ENCODE results near the gene COL23A1. TPM values are rescaled to one million over a fixed set of nuclear protein-coding genes. Genes with fewer than 3 reads are reported as not detected.

The COL23A1 gene
- total RNA-seq, 1 donor from 2014 or later = not detected

GRCh38 chr5:178348356-178349074, 241.7 kb downstream of the COL23A1 start:
- Mint-ChIP-seq H3K9me3 (no peaks in the 10 kb centered on the region), H3K4me3 (ENCODE audit: low read depth) (no peak overlapping the region), H3K36me3 (ENCODE audit: low read depth) (no peaks in the 10 kb centered on the region), H3K27ac (no peak overlapping the region), H3K27me3 (ENCODE audit: low read depth) (no peaks in the 10 kb centered on the region), H3K4me1 (ENCODE audit: low read depth) (no peaks in the 10 kb centered on the region)
- intact Hi-C loops (cut with micrococcal nuclease) = no loop called here
- DNase-seq (ENCODE audit: low spot score) = no peak

GRCh38 chr5:178347956-178348355, 242.2 kb downstream of the COL23A1 start:
- DNase-seq (ENCODE audit: low spot score) = no peak
- H3K36me3 Mint-ChIP-seq (ENCODE audit: low read depth) = no peaks in the 10 kb centered on the region
- H3K27me3 Mint-ChIP-seq (ENCODE audit: low read depth) = no peaks in the 10 kb centered on the region
- no peaks in the 10 kb centered on the region for H3K4me1 Mint-ChIP-seq (ENCODE audit: low read depth)
- no peak overlapping the region for H3K4me3 Mint-ChIP-seq (ENCODE audit: low read depth)
- intact Hi-C loops (cut with micrococcal nuclease) = no loop called here
- no peak overlapping the region for H3K27ac Mint-ChIP-seq
- no peaks in the 10 kb centered on the region for H3K9me3 Mint-ChIP-seq

- Mint-ChIP-seq H3K9me3 (no peaks in the 10 kb centered on the region), H3K27ac (no peak overlapping the region), H3K4me1 (ENCODE audit: low read depth) (no peaks in the 10 kb centered on the region), H3K27me3 (ENCODE audit: low read depth) (no peaks in the 10 kb centered on the region), H3K4me3 (ENCODE audit: low read depth) (no peak overlapping the region), H3K36me3 (ENCODE audit: low read depth) (no peaks in the 10 kb centered on the region)
- intact Hi-C loops (cut with micrococcal nuclease) = no loop called here
- no peak for DNase-seq (ENCODE audit: low spot score)
Measured at GRCh38 chr5:178346607-178347334, 243.4 kb downstream of the COL23A1 start.

GRCh38 chr5:178343306-178343705, 246.9 kb downstream of the COL23A1 start:
- H3K36me3 Mint-ChIP-seq (ENCODE audit: low read depth) = no peaks in the 10 kb centered on the region
- intact Hi-C loops (cut with micrococcal nuclease) = no loop called here

GRCh38 chr5:178341851-178342140, 248.4 kb downstream of the COL23A1 start:
- Mint-ChIP-seq H3K4me3 (ENCODE audit: low read depth) (no peak overlapping the region), H3K27ac (no peak overlapping the region), H3K4me1 (ENCODE audit: low read depth) (no peaks in the 10 kb centered on the region), H3K9me3 (no peaks in the 10 kb centered on the region), H3K36me3 (ENCODE audit: low read depth) (no peaks in the 10 kb centered on the region), H3K27me3 (ENCODE audit: low read depth) (no peaks in the 10 kb centered on the region)
- no peak for DNase-seq (ENCODE audit: low spot score)
- intact Hi-C loops (cut with micrococcal nuclease) = no loop called here

More at GRCh38 chr5:178343306-178343705, 246.9 kb downstream of the COL23A1 start:
- no peak for DNase-seq (ENCODE audit: low spot score)
- no peaks in the 10 kb centered on the region for H3K27me3 Mint-ChIP-seq (ENCODE audit: low read depth)
- no peak overlapping the region for H3K27ac Mint-ChIP-seq
- H3K4me1 Mint-ChIP-seq (ENCODE audit: low read depth) = no peaks in the 10 kb centered on the region
- H3K9me3 Mint-ChIP-seq = no peaks in the 10 kb centered on the region
- no peak overlapping the region for H3K4me3 Mint-ChIP-seq (ENCODE audit: low read depth)

GRCh38 chr5:178341091-178341850, 248.9 kb downstream of the COL23A1 start:
- no peak for DNase-seq (ENCODE audit: low spot score)
- no peaks in the 10 kb centered on the region for H3K4me1 Mint-ChIP-seq (ENCODE audit: low read depth)
- no peak overlapping the region for H3K4me3 Mint-ChIP-seq (ENCODE audit: low read depth)
- intact Hi-C loops (cut with micrococcal nuclease) = no loop called here
- no peaks in the 10 kb centered on the region for H3K36me3 Mint-ChIP-seq (ENCODE audit: low read depth)
- no peak overlapping the region for H3K27ac Mint-ChIP-seq
- no peaks in the 10 kb centered on the region for H3K27me3 Mint-ChIP-seq (ENCODE audit: low read depth)
- no peaks in the 10 kb centered on the region for H3K9me3 Mint-ChIP-seq

- no peaks in the 10 kb centered on the region for H3K27me3 Mint-ChIP-seq (ENCODE audit: low read depth)
- no peaks in the 10 kb centered on the region for H3K9me3 Mint-ChIP-seq
- intact Hi-C loops (cut with micrococcal nuclease) = no loop called here
- H3K4me1 Mint-ChIP-seq (ENCODE audit: low read depth) = no peaks in the 10 kb centered on the region
- no peak overlapping the region for H3K4me3 Mint-ChIP-seq (ENCODE audit: low read depth)
- no peak overlapping the region for H3K27ac Mint-ChIP-seq
- no peaks in the 10 kb centered on the region for H3K36me3 Mint-ChIP-seq (ENCODE audit: low read depth)
- DNase-seq (ENCODE audit: low spot score) = no peak
Measured at GRCh38 chr5:178340637-178341036, 249.6 kb downstream of the COL23A1 start.

GRCh38 chr5:178340187-178340586, 250.0 kb downstream of the COL23A1 start:
- no peak for DNase-seq (ENCODE audit: low spot score)
- H3K9me3 Mint-ChIP-seq = no peaks in the 10 kb centered on the region
- no peaks in the 10 kb centered on the region for H3K4me1 Mint-ChIP-seq (ENCODE audit: low read depth)
- no peak overlapping the region for H3K4me3 Mint-ChIP-seq (ENCODE audit: low read depth)
- H3K36me3 Mint-ChIP-seq (ENCODE audit: low read depth) = no peaks in the 10 kb centered on the region
- H3K27ac Mint-ChIP-seq = no peak overlapping the region
- intact Hi-C loops (cut with micrococcal nuclease) = no loop called here
- no peaks in the 10 kb centered on the region for H3K27me3 Mint-ChIP-seq (ENCODE audit: low read depth)

- no peak overlapping the region for H3K27ac Mint-ChIP-seq
Measured at GRCh38 chr5:178339272-178339671, 250.9 kb downstream of the COL23A1 start.

GRCh38 chr5:178338750-178339144, 251.4 kb downstream of the COL23A1 start:
- Mint-ChIP-seq H3K4me1 (ENCODE audit: low read depth) (no peaks in the 10 kb centered on the region), H3K36me3 (ENCODE audit: low read depth) (no peaks in the 10 kb centered on the region), H3K27me3 (ENCODE audit: low read depth) (no peaks in the 10 kb centered on the region), H3K27ac (no peak overlapping the region), H3K4me3 (ENCODE audit: low read depth) (no peak overlapping the region), H3K9me3 (no peaks in the 10 kb centered on the region)
- intact Hi-C loops (cut with micrococcal nuclease) = no loop called here
- DNase-seq (ENCODE audit: low spot score) = no peak

More at GRCh38 chr5:178339272-178339671, 250.9 kb downstream of the COL23A1 start:
- Mint-ChIP-seq H3K4me3 (ENCODE audit: low read depth) (no peak overlapping the region), H3K27me3 (ENCODE audit: low read depth) (no peaks in the 10 kb centered on the region), H3K4me1 (ENCODE audit: low read depth) (no peaks in the 10 kb centered on the region), H3K9me3 (no peaks in the 10 kb centered on the region), H3K36me3 (ENCODE audit: low read depth) (no peaks in the 10 kb centered on the region)
- intact Hi-C loops (cut with micrococcal nuclease) = no loop called here
- no peak for DNase-seq (ENCODE audit: low spot score)

- Mint-ChIP-seq H3K27me3 (ENCODE audit: low read depth) (no peaks in the 10 kb centered on the region), H3K4me1 (ENCODE audit: low read depth) (no peaks in the 10 kb centered on the region), H3K4me3 (ENCODE audit: low read depth) (no peak overlapping the region), H3K36me3 (ENCODE audit: low read depth) (no peaks in the 10 kb centered on the region), H3K9me3 (no peaks in the 10 kb centered on the region), H3K27ac (no peak overlapping the region)
- no peak for DNase-seq (ENCODE audit: low spot score)
- intact Hi-C loops (cut with micrococcal nuclease) = no loop called here
Measured at GRCh38 chr5:178338126-178338749, 252.0 kb downstream of the COL23A1 start.

- H3K9me3 Mint-ChIP-seq = no peaks in the 10 kb centered on the region
- no peak overlapping the region for H3K4me3 Mint-ChIP-seq (ENCODE audit: low read depth)
- H3K4me1 Mint-ChIP-seq (ENCODE audit: low read depth) = no peaks in the 10 kb centered on the region
- no peak overlapping the region for H3K27ac Mint-ChIP-seq
- intact Hi-C loops (cut with micrococcal nuclease) = no loop called here
- H3K36me3 Mint-ChIP-seq (ENCODE audit: low read depth) = no peaks in the 10 kb centered on the region
- no peaks in the 10 kb centered on the region for H3K27me3 Mint-ChIP-seq (ENCODE audit: low read depth)
- DNase-seq (ENCODE audit: low spot score) = no peak
Measured at GRCh38 chr5:178337334-178337741, 252.9 kb downstream of the COL23A1 start.

GRCh38 chr5:178336889-178337288, 253.3 kb downstream of the COL23A1 start:
- Mint-ChIP-seq H3K27ac (no peak overlapping the region), H3K4me3 (ENCODE audit: low read depth) (no peak overlapping the region), H3K4me1 (ENCODE audit: low read depth) (no peaks in the 10 kb centered on the region), H3K27me3 (ENCODE audit: low read depth) (no peaks in the 10 kb centered on the region), H3K36me3 (ENCODE audit: low read depth) (no peaks in the 10 kb centered on the region), H3K9me3 (no peaks in the 10 kb centered on the region)
- intact Hi-C loops (cut with micrococcal nuclease) = no loop called here
- no peak for DNase-seq (ENCODE audit: low spot score)
